HS-27A (cell line): ENCODE results near the gene MAP7.
"Not testable (repeated sequence)": the region's sequence is repeated elsewhere in the genome, so short reads cannot be mapped to it uniquely, and the experiment has no call there.

Source experiments
- DNase-seq: peaks from one replicate; pipeline ENCODE4 v3.0.0-alpha.2; 2012; ENCODE audit warnings: low read depth, missing footprints

Gene MAP7

GRCh38 chr6:136334465-136334846 lies 215.8 kb downstream of the MAP7 start:
- no peak for DNase-seq

DNA sequence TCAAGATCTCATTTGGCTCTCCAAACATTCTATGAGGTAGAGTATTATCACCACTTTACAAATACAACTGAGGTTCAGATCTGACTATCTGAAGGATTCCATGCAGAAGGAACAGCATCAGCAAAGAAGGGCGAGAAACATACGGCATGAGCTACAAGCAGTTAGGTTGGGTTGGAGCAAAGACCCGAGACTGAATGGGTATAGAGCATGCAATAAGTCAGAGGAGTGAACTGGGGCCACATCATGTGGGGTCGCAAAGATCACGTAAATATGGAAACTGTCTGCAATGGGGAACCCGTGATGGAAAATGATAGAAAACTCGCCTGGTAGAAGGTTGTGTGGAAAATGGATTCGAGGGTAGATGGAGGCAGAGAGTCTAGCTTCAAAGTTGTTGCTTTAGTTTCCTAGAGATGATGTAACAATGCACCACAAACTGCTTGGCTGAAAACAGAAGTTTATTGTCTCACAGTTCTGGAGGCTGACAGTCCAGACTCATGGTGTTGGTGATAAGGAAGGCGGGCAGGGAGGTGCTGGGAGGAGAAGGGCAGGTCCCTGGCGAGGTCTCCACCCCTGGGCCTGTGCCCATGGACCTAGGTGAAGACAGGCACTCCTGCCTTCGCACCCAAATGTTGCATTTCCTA lies 216.3 kb downstream of the MAP7 start:
- no peak for DNase-seq

DNA sequence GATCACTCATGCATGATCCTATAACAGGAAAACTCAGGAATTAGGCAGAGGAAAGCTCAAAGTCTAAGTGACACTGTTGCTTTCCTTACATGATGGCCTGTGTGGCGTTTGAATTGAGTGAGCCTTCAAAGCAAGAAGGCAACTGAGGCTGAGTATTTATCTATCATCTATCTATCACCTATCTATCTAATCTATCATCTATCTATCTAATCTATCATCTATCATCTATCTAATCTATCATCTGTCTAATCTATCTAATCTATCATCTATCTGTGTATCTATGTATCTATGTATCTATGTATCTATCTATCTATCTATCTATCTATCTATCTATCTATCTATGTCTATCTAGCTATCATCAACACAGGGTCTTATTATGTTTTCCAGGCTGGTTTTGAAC lies 218.8 kb downstream of the MAP7 start:
- DNase-seq, result no peak

DNA sequence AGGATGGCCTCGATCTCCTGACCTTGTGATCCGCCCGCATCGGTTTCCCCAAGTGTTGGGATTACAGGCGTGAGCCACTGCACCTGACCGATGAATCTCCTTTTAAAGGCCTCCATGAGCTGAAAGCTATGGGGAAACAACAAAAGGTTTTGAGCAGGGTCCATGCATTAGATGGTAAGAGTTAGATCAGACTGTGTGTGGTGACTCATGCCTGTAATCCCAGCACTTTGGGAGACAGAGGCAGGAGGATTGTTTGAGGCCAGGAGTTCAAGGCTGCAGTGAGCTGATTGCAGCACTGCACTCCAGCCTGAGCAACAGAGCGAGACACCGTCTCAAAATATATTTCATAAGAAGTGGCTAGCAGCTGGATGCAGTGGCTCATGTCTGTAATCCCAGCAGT lies 219.6 kb downstream of the MAP7 start:
- no peak for DNase-seq

- DNase-seq, result no peak
Measured at GRCh38 chr6:136326038-136326553, 224.1 kb downstream of the MAP7 start.

- DNase-seq, result no peak
Measured at GRCh38 chr6:136324686-136325380, 225.4 kb downstream of the MAP7 start.

- no peak for DNase-seq
Measured at GRCh38 chr6:136323431-136324112, 226.7 kb downstream of the MAP7 start.

- DNase-seq, result no peak
Measured at GRCh38 chr6:136319732-136320131, 230.5 kb downstream of the MAP7 start.

GRCh38 chr6:136318676-136319075 lies 231.5 kb downstream of the MAP7 start:
- DNase-seq, result no peak

GRCh38 chr6:136317971-136318370 lies 232.3 kb downstream of the MAP7 start:
- DNase-seq, result no peak

DNA sequence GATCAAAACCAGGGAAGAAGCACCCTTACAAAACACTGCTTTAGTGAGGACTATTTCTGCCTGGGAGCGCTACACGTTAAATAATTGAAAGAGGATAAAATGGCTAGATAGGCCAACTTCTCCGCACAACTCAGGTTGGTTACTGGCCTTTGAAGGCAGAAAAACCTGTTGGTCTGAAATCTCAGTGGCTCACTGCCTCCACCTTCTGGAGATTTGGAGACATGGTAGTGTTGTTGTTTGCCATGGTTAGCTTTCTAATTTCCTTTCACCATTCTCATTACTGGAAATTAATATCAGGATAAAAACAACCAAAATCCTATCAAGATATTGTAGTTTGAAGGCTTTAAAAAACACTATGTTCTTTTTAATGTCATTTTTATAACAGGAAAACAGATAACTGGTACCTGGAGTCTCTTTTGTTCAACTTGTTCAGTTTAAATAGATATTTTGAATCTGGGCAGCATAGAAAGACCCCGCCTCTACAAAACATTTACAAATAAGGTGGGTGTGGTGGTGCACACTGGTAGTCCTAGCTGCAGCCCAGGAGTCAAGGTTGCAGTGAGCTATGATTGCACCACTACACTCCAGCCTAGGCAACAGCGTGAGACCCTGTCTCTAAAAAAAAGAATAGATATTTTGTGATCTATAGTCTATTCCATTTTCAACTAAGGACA lies 233.1 kb downstream of the MAP7 start:
- peak; percentile 29 for DNase-seq

DNA sequence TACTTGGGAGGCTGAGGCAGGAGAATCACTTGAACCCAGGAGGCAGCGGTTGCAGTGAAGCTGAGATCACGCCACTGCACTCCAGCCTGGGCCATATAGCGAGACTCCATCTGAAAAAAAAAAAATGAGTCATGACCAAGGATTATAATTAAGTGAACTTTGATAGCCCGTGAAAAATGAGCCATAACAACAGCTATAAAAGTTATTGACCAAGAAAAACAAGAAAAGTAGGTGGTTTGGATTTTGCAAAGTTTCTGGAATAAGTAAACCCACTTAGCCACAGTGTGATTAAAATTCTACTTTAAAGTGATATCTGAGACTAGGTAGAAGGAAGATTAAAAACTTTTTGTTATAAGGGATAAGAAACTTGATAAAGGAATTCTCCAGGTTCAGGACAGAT lies 234.6 kb downstream of the MAP7 start:
- DNase-seq, result no peak

DNA sequence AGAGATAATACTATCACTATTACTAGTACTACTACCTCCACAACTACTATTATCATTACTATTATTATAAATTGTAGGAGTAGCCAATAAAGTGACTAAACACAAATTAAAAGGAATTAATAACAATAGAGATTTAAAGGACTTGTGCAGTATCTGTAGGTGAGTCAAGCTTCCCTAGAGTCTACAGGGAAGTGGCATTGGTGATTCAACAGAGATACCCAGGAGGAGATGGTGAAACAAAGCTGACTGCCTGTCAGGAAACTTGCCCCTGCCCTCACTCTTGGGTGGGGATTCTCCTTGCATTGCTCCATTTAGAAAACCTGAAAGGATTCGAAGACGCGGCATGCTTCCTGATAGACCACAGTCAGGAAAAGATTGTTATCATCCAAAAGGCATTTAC lies 237.2 kb downstream of the MAP7 start:
- DNase-seq, result no peak

DNA sequence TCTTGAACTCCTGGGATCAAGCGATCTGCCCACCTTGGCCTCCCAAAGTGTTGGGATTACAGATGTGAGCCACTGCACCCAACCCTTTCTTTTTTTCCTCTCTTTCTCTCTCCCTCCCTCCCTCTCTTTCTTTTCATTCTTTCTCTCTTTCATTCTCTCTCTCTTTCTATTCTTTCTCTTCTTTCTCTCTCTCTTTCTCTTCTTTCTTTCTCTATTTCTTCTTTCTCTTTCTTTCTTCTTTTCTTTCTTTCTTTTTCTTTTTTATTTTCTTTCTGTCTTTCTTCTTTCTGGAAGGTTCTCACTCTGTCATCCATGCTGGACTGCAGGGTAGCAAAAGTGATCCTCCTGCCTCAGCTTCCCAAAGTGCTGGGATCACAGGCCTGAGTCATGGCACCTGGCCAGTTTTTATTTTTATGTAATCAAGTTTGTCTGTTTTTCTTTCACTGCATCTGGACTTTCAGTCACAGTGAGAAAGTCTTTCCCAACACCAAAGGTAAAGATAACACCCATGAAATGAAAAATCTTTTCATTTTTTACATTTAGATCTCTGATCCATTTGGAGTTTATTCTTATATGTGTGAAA lies 240.4 kb downstream of the MAP7 start:
- no peak for DNase-seq

GRCh38 chr6:136309171-136309570 lies 241.1 kb downstream of the MAP7 start:
- no peak for DNase-seq

DNA sequence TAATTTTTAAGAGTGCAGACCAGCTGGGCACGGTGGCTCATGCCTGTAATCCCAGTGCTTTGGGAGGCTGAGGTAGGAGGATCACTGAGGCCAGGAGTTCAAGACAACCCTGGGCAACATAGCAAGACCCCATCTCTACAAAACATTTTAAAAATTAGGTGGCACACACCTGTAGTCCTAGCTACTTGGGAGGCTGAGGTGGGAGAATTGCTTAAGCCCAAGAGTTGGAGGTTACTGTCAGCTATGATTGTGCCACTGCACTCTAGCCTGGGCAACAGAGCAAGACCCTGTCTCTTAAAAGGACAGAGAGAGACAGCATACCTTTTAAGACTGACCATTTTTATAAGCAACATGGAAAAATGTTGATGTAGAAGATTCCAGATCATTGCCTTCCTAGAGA lies 241.8 kb downstream of the MAP7 start:
- not testable (repeated sequence) for DNase-seq

GRCh38 chr6:136307351-136307750 lies 242.9 kb downstream of the MAP7 start:
- DNase-seq, result no peak

DNA sequence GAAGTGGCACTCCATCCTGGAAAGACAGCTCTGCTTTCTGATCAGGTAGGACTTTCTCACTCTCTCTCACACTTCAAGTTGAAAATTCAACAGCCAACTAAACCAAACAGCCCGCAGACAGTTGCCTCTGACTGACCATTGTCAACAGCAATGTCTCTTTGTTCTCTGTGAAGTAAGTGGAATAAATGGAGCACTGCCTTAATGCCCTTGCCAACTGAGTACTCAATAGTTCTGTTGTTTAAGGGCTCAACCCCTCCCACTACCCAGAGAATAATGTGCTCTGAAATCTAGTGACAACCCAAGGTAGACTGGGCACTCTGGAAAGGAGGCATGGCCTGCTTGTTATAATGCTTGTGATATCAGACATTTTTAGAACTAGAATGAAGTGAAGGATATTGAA lies 243.8 kb downstream of the MAP7 start:
- no peak for DNase-seq

- DNase-seq, result no peak
Measured at GRCh38 chr6:136304410-136304809, 245.8 kb downstream of the MAP7 start.

GRCh38 chr6:136303516-136303915 lies 246.7 kb downstream of the MAP7 start:
- DNase-seq, result no peak

DNA sequence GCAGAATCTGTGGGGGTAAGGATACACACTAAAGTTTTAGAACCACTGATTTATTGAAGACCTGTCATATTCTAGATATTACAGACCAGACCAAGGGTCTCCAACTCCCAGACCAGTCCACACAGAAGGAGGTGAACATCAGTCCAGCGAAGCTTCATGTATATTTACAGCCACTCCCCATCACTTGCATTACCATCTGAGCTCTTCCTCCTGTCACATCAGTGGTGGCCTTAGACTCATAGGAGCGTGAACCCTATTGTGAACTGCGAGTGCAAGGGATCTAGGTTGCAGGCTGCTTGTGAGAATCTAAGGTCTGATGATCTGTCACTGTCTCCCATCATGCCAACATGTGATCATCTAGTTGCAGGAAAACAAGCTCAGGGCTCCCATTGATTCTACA lies 255.6 kb downstream of the MAP7 start:
- no peak for DNase-seq
